ENCODE measurements around the gene CALHM2.

- TF ChIP-seq, protein P1, sequence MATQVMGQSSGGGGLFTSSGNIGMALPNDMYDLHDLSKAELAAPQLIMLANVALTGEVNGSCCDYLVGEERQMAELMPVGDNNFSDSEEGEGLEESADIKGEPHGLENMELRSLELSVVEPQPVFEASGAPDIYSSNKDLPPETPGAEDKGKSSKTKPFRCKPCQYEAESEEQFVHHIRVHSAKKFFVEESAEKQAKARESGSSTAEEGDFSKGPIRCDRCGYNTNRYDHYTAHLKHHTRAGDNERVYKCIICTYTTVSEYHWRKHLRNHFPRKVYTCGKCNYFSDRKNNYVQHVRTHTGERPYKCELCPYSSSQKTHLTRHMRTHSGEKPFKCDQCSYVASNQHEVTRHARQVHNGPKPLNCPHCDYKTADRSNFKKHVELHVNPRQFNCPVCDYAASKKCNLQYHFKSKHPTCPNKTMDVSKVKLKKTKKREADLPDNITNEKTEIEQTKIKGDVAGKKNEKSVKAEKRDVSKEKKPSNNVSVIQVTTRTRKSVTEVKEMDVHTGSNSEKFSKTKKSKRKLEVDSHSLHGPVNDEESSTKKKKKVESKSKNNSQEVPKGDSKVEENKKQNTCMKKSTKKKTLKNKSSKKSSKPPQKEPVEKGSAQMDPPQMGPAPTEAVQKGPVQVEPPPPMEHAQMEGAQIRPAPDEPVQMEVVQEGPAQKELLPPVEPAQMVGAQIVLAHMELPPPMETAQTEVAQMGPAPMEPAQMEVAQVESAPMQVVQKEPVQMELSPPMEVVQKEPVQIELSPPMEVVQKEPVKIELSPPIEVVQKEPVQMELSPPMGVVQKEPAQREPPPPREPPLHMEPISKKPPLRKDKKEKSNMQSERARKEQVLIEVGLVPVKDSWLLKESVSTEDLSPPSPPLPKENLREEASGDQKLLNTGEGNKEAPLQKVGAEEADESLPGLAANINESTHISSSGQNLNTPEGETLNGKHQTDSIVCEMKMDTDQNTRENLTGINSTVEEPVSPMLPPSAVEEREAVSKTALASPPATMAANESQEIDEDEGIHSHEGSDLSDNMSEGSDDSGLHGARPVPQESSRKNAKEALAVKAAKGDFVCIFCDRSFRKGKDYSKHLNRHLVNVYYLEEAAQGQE (IDR thresholded peaks at IDR 0.05; ENCODE audit: low read depth, low read length), result no peak
- TF ChIP-seq, protein P2, sequence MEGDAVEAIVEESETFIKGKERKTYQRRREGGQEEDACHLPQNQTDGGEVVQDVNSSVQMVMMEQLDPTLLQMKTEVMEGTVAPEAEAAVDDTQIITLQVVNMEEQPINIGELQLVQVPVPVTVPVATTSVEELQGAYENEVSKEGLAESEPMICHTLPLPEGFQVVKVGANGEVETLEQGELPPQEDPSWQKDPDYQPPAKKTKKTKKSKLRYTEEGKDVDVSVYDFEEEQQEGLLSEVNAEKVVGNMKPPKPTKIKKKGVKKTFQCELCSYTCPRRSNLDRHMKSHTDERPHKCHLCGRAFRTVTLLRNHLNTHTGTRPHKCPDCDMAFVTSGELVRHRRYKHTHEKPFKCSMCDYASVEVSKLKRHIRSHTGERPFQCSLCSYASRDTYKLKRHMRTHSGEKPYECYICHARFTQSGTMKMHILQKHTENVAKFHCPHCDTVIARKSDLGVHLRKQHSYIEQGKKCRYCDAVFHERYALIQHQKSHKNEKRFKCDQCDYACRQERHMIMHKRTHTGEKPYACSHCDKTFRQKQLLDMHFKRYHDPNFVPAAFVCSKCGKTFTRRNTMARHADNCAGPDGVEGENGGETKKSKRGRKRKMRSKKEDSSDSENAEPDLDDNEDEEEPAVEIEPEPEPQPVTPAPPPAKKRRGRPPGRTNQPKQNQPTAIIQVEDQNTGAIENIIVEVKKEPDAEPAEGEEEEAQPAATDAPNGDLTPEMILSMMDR (IDR thresholded peaks at IDR 0.05), result no peak
- TF ChIP-seq NFIC (IDR thresholded peaks at IDR 0.05; ENCODE audit: borderline replicate concordance) (no peak), POLR2AphosphoS5 (IDR thresholded peaks at IDR 0.05; ENCODE audit: low read depth, low read length) (no peak), MAX (IDR thresholded peaks at IDR 0.05; ENCODE audit: low read depth) (no peak), GABPA (IDR thresholded peaks at IDR 0.05; ENCODE audit: low read depth) (no peak), JUND (IDR thresholded peaks at IDR 0.05) (no peak)
Observed at GRCh38 chr10:103417601-103418000, 34.6 kb downstream of the CALHM2 start.
